ENCODE data around the gene EXOC6. TPM values are rescaled to one million over a fixed set of nuclear protein-coding genes. Genes with fewer than 3 reads are reported as not detected.

The EXOC6 gene
- total and polyA plus RNA-seq, 7 donors = 7.4 to 27.8 (median 14.4) TPM

- Histone ChIP-seq H3K9me3 (no peaks in the 10 kb centered on the region), H3K27me3 (ENCODE audit: insufficient read depth in 3 of 3, low read length in 2 of 3) (no peaks in the 10 kb centered on the region), H3K4me1 (no peaks in the 10 kb centered on the region), H3K36me3 (ENCODE audit: insufficient read depth in 1 of 2, low read depth in 1 of 2) (no peaks in the 10 kb centered on the region), H3K27ac (no peak overlapping the region), H3K4me3 (no peak overlapping the region)
- ATAC-seq = no peak
- no peak for TF ChIP-seq CTCF (IDR thresholded peaks at IDR 0.05)
- intact Hi-C loops (cut with DNase I) = no loop called here
- DNase-seq = no peak
- WGBS, 3 donors = 68 to 72% (median 71%) methylated on average over 1 of the region's 1 CpG
Measured at GRCh38 chr10:92990615-92991014, 142.3 kb downstream of the EXOC6 start.

GRCh38 chr10:92991513-92991912 lies 143.2 kb downstream of the EXOC6 start:
- no peak for TF ChIP-seq CTCF (IDR thresholded peaks at IDR 0.05)
- DNase-seq (no peak), ATAC-seq (no peak)
- Histone ChIP-seq H3K36me3 (ENCODE audit: insufficient read depth in 1 of 2, low read depth in 1 of 2) (no peaks in the 10 kb centered on the region), H3K27me3 (ENCODE audit: insufficient read depth in 3 of 3, low read length in 2 of 3) (no peaks in the 10 kb centered on the region), H3K4me1 (no peaks in the 10 kb centered on the region), H3K4me3 (no peak overlapping the region), H3K27ac (no peak overlapping the region), H3K9me3 (no peaks in the 10 kb centered on the region)
- intact Hi-C loops (cut with DNase I) = no loop called here
- WGBS, 3 donors = 94 to 95% (median 95%) methylated on average over 2 of the region's 2 CpGs

GRCh38 chr10:92993699-92994272 lies 145.5 kb downstream of the EXOC6 start:
- DNase-seq (no peak), ATAC-seq (no peak)
- Histone ChIP-seq H3K36me3 (ENCODE audit: insufficient read depth in 1 of 2, low read depth in 1 of 2) (peaks cover 0 to 9% of the 10 kb centered on the region in 2 donors), H3K4me1 (no peaks in the 10 kb centered on the region), H3K27me3 (ENCODE audit: insufficient read depth in 3 of 3, low read length in 2 of 3) (no peaks in the 10 kb centered on the region), H3K27ac (no peak overlapping the region), H3K4me3 (no peak overlapping the region), H3K9me3 (no peaks in the 10 kb centered on the region)
- intact Hi-C loops (cut with DNase I) = no loop called here
- WGBS, 3 donors = 73 to 79% (median 77%) methylated on average over 2 of the region's 2 CpGs
- TF ChIP-seq CTCF (IDR thresholded peaks at IDR 0.05) = no peak

GRCh38 chr10:92995509-92995908 lies 147.2 kb downstream of the EXOC6 start:
- ATAC-seq (no peak), DNase-seq (no peak)
- intact Hi-C loops (cut with DNase I) = no loop called here

More at GRCh38 chr10:92995509-92995908, 147.2 kb downstream of the EXOC6 start:
- WGBS, 3 donors = 83 to 86% (median 83%) methylated on average over 3 of the region's 3 CpGs
- no peak overlapping the region for H3K27ac ChIP-seq
- TF ChIP-seq CTCF (IDR thresholded peaks at IDR 0.05) = no peak
- no peaks in the 10 kb centered on the region for H3K9me3 ChIP-seq
- no peak overlapping the region for H3K4me3 ChIP-seq
- no peaks in the 10 kb centered on the region for H3K27me3 ChIP-seq (ENCODE audit: insufficient read depth in 3 of 3, low read length in 2 of 3)
- H3K36me3 ChIP-seq (ENCODE audit: insufficient read depth in 1 of 2, low read depth in 1 of 2) = peaks cover 0 to 20% of the 10 kb centered on the region in 2 donors
- H3K4me1 ChIP-seq = no peaks in the 10 kb centered on the region

Data from psoas muscle (tissue), 8 donors.